Mesenchymal stem cell (in vitro differentiated cells and primary cell): Measurements from ENCODE around the gene KLK13.

ENCODE experiments used
- DNase-seq: peaks from one replicate; pipeline ENCODE4 v3.0.0-alpha.2; 2013
- H2AFZ ChIP-seq: one replicate; pipeline ENCODE4 v1.6.1; 2013; ENCODE audit warnings: low read depth, mild to moderate bottlenecking, control low read depth, inconsistent platforms, low read length, moderate library complexity
- H2AK5ac ChIP-seq: 2 replicates; pipeline ENCODE4 v1.6.1; 2013; ENCODE audit warnings: low read length, moderate library complexity, mild to moderate bottlenecking, inconsistent platforms; ENCODE audit not compliant: severe bottlenecking
- H2BK120ac ChIP-seq: one replicate; pipeline ENCODE4 v1.6.1; 2013; ENCODE audit warnings: low read depth, mild to moderate bottlenecking, inconsistent platforms, low read length, moderate library complexity
- H2BK12ac ChIP-seq, 2 experiments: one replicate each; pipeline ENCODE4 v1.6.1; 2013; ENCODE audit warnings: inconsistent platforms in 2 of 2, low read length in 2 of 2, mild to moderate bottlenecking in 2 of 2, moderate library complexity in 2 of 2, control low read depth in 1 of 2
- H2BK15ac ChIP-seq: one replicate; pipeline ENCODE4 v1.6.1; 2013; ENCODE audit warnings: mild to moderate bottlenecking, low read depth, inconsistent platforms; ENCODE audit not compliant: poor library complexity, severe bottlenecking
- H2BK5ac ChIP-seq: 2 replicates; pipeline ENCODE4 v1.6.1; 2013; ENCODE audit warnings: low read depth, mild to moderate bottlenecking, low read length, control low read depth, inconsistent platforms; ENCODE audit not compliant: poor library complexity, severe bottlenecking
- H3K14ac ChIP-seq, 2 experiments: one replicate each; pipeline ENCODE4 v1.6.1; 2013; ENCODE audit warnings: inconsistent platforms in 2 of 2, low read length in 2 of 2, control low read depth in 1 of 2, mild to moderate bottlenecking in 1 of 2, moderate library complexity in 1 of 2
- H3K18ac ChIP-seq, 2 experiments: one replicate each; pipeline ENCODE4 v1.6.1; 2013; ENCODE audit warnings: inconsistent platforms in 2 of 2, low read length in 2 of 2, control low read depth in 1 of 2, low read depth in 1 of 2, mild to moderate bottlenecking in 1 of 2
- H3K23ac ChIP-seq, 2 experiments: one replicate each; pipeline ENCODE4 v1.6.1; 2013; ENCODE audit warnings: inconsistent platforms in 2 of 2, low read length in 2 of 2, mild to moderate bottlenecking in 2 of 2, moderate library complexity in 2 of 2, control low read depth in 1 of 2
- H3K27ac ChIP-seq: 2 replicates; pipeline ENCODE4 v1.5.1; 2013; ENCODE audit warnings: mild to moderate bottlenecking, moderate library complexity, low read length, control low read depth, inconsistent platforms; ENCODE audit not compliant: poor library complexity, severe bottlenecking
- H3K27me3 ChIP-seq, 2 experiments: 2 replicates each; pipeline versions ENCODE4 v1.6.1 to v1.7.0; 2013; ENCODE audit warnings: low read length in 2 of 2, mild to moderate bottlenecking in 2 of 2, moderate library complexity in 2 of 2, control low read depth in 1 of 2, inconsistent platforms in 1 of 2; ENCODE audit not compliant: control insufficient read depth in 1 of 2, insufficient read depth in 1 of 2
- H3K36me3 ChIP-seq, 2 experiments: 2 replicates each; pipeline versions ENCODE4 v1.6.1 to v1.7.0; 2013; ENCODE audit warnings: low read length in 2 of 2, control low read depth in 1 of 2, inconsistent platforms in 1 of 2, low read depth in 1 of 2, mild to moderate bottlenecking in 1 of 2; ENCODE audit not compliant: insufficient read depth in 2 of 2, control insufficient read depth in 1 of 2
- H3K4ac ChIP-seq, 2 experiments: one replicate each; pipeline ENCODE4 v1.6.1; 2013; ENCODE audit warnings: inconsistent platforms in 2 of 2, low read length in 2 of 2, mild to moderate bottlenecking in 2 of 2, moderate library complexity in 2 of 2, control low read depth in 1 of 2, low read depth in 1 of 2
- H3K4me1 ChIP-seq: 2 replicates; pipeline ENCODE4 v1.6.1; 2013; ENCODE audit warnings: low read depth, low read length, control low read depth; ENCODE audit not compliant: control insufficient read depth, insufficient read depth
- H3K4me2 ChIP-seq: 2 replicates; pipeline ENCODE4 v1.6.1; 2013; ENCODE audit warnings: low read length, mild to moderate bottlenecking, inconsistent platforms; ENCODE audit not compliant: poor library complexity, severe bottlenecking
- H3K4me3 ChIP-seq, 2 experiments: 2 replicates each; pipeline versions ENCODE4 v1.5.1 to v1.7.0; 2013; ENCODE audit warnings: low read length in 2 of 2, mild to moderate bottlenecking in 2 of 2, control low read depth in 1 of 2, low read depth in 1 of 2; ENCODE audit not compliant: insufficient read depth in 1 of 2
- H3K79me1 ChIP-seq: replicated peaks from 2 replicates; pipeline ENCODE4 v1.6.1; 2013; ENCODE audit warnings: mild to moderate bottlenecking, control low read depth, low read length, inconsistent platforms; ENCODE audit not compliant: poor library complexity, severe bottlenecking
- H3K9ac ChIP-seq: 2 replicates; pipeline ENCODE4 v1.7.0; 2013; ENCODE audit warnings: mild to moderate bottlenecking, low read length, moderate library complexity
- H3K9me3 ChIP-seq: 2 replicates; pipeline ENCODE4 v1.7.0; 2013; ENCODE audit warnings: mild to moderate bottlenecking, low read length; ENCODE audit not compliant: control insufficient read depth
- H4K8ac ChIP-seq: one replicate; pipeline ENCODE4 v1.6.1; 2013; ENCODE audit warnings: inconsistent platforms, mild to moderate bottlenecking, low read length, moderate library complexity
- H4K91ac ChIP-seq: one replicate; pipeline ENCODE4 v1.6.1; 2013; ENCODE audit warnings: mild to moderate bottlenecking, low read length, inconsistent platforms
- WGBS: methylation state at CpG from one replicate; pipeline ENCODE4 v1.1.7; 2013; ENCODE audit warnings: mixed read lengths; 5-methylcytosine and 5-hydroxymethylcytosine counted together

Gene KLK13

DNA sequence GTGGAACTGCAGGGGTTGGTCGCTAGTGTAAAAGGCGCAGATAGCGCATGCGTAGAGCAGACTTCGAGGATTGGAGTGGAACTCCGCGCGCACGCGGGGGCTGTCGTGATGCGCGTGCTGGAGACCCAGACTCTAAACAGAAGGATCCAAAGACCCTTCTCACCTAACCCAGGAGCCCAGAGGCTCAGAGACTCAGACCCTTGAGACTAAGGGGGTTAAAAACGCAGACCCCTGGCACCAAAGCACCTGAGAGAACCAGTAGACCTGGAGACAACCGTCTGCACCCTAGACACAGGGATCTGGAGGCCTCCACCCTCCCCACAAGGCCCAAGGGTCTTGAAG lies 43.9 kb upstream of the KLK13 start:
- H3K4me3 ChIP-seq = peak overlapping the region; percentile 55 to 91
- peak overlapping the region; percentile 64 for H4K8ac ChIP-seq
- H3K9ac ChIP-seq = peak overlapping the region; percentile 90
- H2AFZ ChIP-seq = no peak overlapping the region
- WGBS = 31% methylated on average over 15 of the region's 15 CpGs
- no peak overlapping the region for H3K27ac ChIP-seq
- peaks cover 29% of the 10 kb centered on the region for H3K79me1 ChIP-seq
- H3K4me2 ChIP-seq = peak overlapping the region; percentile 86
- peaks cover 14% of the 10 kb centered on the region in 2 experiments for H3K36me3 ChIP-seq
- peaks cover 11% of the 10 kb centered on the region for H3K4me1 ChIP-seq
- no peak overlapping the region for H2AK5ac ChIP-seq
- H2BK12ac ChIP-seq = no peak overlapping the region
- H3K27me3 ChIP-seq = peaks cover 4 to 31% of the 10 kb centered on the region in 2 experiments
- H4K91ac ChIP-seq = no peak overlapping the region
- no peak overlapping the region for H3K4ac ChIP-seq
- H3K23ac ChIP-seq = no peak overlapping the region
- no peak overlapping the region for H3K14ac ChIP-seq
- no peak overlapping the region for H2BK5ac ChIP-seq
- no peaks in the 10 kb centered on the region for H3K9me3 ChIP-seq
- peak overlapping the region; percentile 4 for H2BK15ac ChIP-seq
- peak overlapping the region in 1 of 2 experiments; percentile 13 for H3K18ac ChIP-seq
- H2BK120ac ChIP-seq = no peak overlapping the region
- no peak for DNase-seq

DNA sequence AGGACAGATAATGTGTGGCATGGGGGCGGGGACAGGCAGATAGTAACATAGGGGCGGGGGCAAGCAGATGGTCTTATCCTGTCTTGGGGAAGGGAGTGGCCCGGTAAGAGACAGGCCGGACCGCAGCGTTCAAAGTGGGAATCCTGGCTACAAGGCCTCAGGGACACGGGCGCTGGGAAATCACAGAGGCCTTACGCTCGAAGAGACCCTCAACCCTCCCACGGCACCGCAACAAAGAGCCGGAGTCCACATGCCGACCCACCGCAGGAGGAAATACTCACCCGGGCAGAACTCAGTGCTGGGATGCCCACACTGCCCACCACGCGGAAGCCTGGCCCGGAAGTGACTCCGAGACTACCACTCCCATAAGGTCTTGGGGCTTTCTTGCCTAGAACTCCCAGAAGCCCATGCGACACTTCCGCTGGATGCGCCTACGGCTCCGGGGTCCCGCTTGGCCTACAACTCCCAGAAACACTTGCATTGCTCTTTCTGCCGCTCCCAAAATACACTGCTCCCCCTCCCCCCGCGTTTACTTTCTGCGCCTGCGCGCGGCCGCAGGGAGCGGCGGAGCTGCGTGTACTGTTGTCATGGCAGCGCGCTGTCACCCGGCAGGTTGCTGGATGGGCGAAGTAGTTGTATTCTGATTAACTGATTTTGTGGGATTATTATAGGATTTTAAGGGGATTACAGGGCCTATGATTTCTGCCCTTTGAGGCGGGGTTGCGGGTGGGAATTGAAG lies 43.3 kb upstream of the KLK13 start, which contains the start of gene CTU1:
Gene CTU1, minus strand, starts transcription at position 344 of the 739 bp plus-strand sequence. CDS start 3,840 bp downstream, outside the sequence.
- Histone ChIP-seq H3K36me3 (peaks cover 16 to 19% of the 10 kb centered on the region in 2 experiments), H2BK12ac (no peak within 1 kb of the TSS), H3K4ac (peak within 1 kb of the TSS in 1 of 2 experiments; percentile 81), H2AK5ac (peak within 1 kb of the TSS; percentile 19), H3K18ac (peak within 1 kb of the TSS; percentile 64 to 88), H3K14ac (peak within 1 kb of the TSS in 1 of 2 experiments; percentile 9), H3K4me3 (peak within 1 kb of the TSS; percentile 66 to 91), H3K27me3 (peaks cover 4 to 26% of the 10 kb centered on the region in 2 experiments), H3K4me2 (peak within 1 kb of the TSS; percentile 89), H2AFZ (peak within 1 kb of the TSS; percentile 75), H3K9me3 (no peaks in the 10 kb centered on the region), H3K9ac (peak within 1 kb of the TSS; percentile 90), H3K27ac (peak within 1 kb of the TSS; percentile 53), H2BK15ac (peak within 1 kb of the TSS; percentile 65), H3K4me1 (peaks cover 11% of the 10 kb centered on the region), H3K23ac (peak within 1 kb of the TSS in 1 of 2 experiments; percentile 34), H4K91ac (peak within 1 kb of the TSS; percentile 45), H3K79me1 (peaks cover 31% of the 10 kb centered on the region), H2BK5ac (no peak within 1 kb of the TSS), H4K8ac (peak within 1 kb of the TSS; percentile 64), H2BK120ac (no peak within 1 kb of the TSS)
- under 1% methylated on average over 37 of the region's 43 CpGs for WGBS
- peak; percentile 99 for DNase-seq

DNA sequence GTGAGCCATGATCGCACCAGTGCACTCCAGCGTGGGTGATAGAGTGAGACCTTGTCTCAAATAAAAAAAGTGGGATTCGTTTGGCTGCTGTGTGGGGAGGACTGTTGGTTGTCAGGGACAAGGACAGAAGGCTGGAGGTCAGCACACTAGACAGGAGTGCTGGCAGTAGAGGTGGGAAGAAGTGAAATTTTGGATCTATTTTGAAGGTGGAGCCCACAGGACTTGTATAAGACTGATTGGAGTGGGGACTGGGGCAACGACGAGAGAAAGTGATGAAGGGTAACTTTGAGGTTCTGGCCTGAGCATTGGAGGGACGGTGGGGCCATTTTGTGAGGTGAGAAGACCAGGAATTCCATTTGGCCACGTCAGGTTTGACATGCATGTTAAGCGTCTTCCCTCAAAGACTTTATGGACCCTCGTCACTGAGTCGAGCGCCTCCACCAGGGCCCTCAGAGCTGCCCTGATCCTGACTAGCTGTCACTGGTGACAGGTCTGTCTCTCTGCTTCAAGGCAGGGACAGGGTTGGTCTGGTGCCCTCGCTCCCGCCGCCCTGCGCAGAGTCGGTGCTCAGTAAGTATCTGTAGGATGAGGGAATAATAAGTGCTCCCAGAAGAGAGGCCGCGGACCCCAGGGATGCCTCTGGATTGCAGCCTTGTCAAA lies 42.6 kb upstream of the KLK13 start:
- H3K27me3 ChIP-seq = peaks cover 4 to 19% of the 10 kb centered on the region in 2 experiments
- peak overlapping the region; percentile 75 for H2AFZ ChIP-seq
- no peaks in the 10 kb centered on the region for H3K9me3 ChIP-seq
- H2BK120ac ChIP-seq = no peak overlapping the region
- peak overlapping the region; percentile 29 for H4K8ac ChIP-seq
- peak overlapping the region in 1 of 2 experiments; percentile 34 for H3K23ac ChIP-seq
- peak overlapping the region; percentile 38 to 88 for H3K18ac ChIP-seq
- peaks cover 11% of the 10 kb centered on the region for H3K4me1 ChIP-seq
- peaks cover 31% of the 10 kb centered on the region for H3K79me1 ChIP-seq
- no peak overlapping the region for H2BK5ac ChIP-seq
- no peak overlapping the region for H2BK12ac ChIP-seq
- H2BK15ac ChIP-seq = peak overlapping the region; percentile 65
- H3K4ac ChIP-seq = peak overlapping the region in 1 of 2 experiments; percentile 81
- no peak for DNase-seq
- H3K4me2 ChIP-seq = peak overlapping the region; percentile 89
- peak overlapping the region; percentile 66 to 91 for H3K4me3 ChIP-seq
- H3K14ac ChIP-seq = peak overlapping the region in 1 of 2 experiments; percentile 9
- peak overlapping the region; percentile 53 for H3K27ac ChIP-seq
- H3K36me3 ChIP-seq = peaks cover 19 to 26% of the 10 kb centered on the region in 2 experiments
- H2AK5ac ChIP-seq = peak overlapping the region; percentile 19
- 32% methylated on average over 18 of the region's 18 CpGs for WGBS
- H3K9ac ChIP-seq = peak overlapping the region; percentile 90
- H4K91ac ChIP-seq = peak overlapping the region; percentile 45

DNA sequence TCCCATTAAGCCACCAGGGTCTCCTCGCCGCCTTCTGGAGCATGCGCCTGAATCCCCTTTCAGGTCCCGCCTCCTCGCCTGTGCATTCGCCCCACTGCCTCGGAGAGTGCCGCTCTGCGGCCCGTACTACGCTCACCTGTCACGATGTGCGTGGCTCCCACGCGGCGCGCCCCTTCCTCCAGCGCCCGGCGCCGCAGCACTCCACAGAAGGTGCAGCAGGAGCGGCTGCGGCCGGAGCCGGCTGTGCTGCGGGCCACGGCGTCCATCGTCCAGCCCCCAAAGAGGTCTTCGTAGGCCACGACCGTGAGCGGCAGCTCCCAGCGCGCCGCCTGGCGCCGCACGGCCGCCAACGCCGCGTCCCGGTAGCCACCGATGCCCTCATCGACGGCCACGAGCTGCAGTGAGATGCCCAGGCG lies 39.0 kb upstream of the KLK13 start:
- peak overlapping the region; percentile 41 for H4K91ac ChIP-seq
- peaks cover 38 to 56% of the 10 kb centered on the region in 2 experiments for H3K36me3 ChIP-seq
- H3K23ac ChIP-seq = no peak overlapping the region
- H3K79me1 ChIP-seq = peaks cover 43% of the 10 kb centered on the region
- H3K14ac ChIP-seq = no peak overlapping the region
- no peak overlapping the region for H3K9ac ChIP-seq
- H2BK12ac ChIP-seq = peak overlapping the region in 1 of 2 experiments; percentile 35
- H2BK120ac ChIP-seq = no peak overlapping the region
- no peak overlapping the region for H2AFZ ChIP-seq
- no peak overlapping the region for H3K4ac ChIP-seq
- no peak overlapping the region for H3K4me2 ChIP-seq
- no peaks in the 10 kb centered on the region for H3K27me3 ChIP-seq
- H4K8ac ChIP-seq = no peak overlapping the region
- peaks cover 9% of the 10 kb centered on the region for H3K4me1 ChIP-seq
- peak overlapping the region in 1 of 2 experiments; percentile 15 for H3K18ac ChIP-seq
- WGBS = 92% methylated on average over 49 of the region's 49 CpGs
- no peak for DNase-seq
- peak overlapping the region in 1 of 2 experiments; percentile 26 for H3K4me3 ChIP-seq
- H2BK15ac ChIP-seq = peak overlapping the region; percentile 12
- H2AK5ac ChIP-seq = no peak overlapping the region
- no peak overlapping the region for H3K27ac ChIP-seq
- H2BK5ac ChIP-seq = no peak overlapping the region
- no peaks in the 10 kb centered on the region for H3K9me3 ChIP-seq
